Naive thymus-derived CD4-positive, alpha-beta T cell (primary cell): ENCODE results near the gene ADM. TPM values are rescaled to one million over a fixed set of nuclear protein-coding genes. Genes with fewer than 3 reads are reported as not detected.

Source experiments
- ATAC-seq: fragments of 150-1000 bp; cut with Tn5 transposase; 2 replicates; pipeline ENCODE4 v1.10.0; 2021; ENCODE audit warnings: mild to moderate bottlenecking, moderate library complexity
- CTCF ChIA-PET: fragments of 350-600 bp; sonication (Branson Sonifier 250); formaldehyde crosslinking; loops from one replicate; lab custom pipeline; 2021; ENCODE audit warnings: antibody characterized with exemption; lab: Charles Lee
- POLR2A ChIA-PET: fragments of 350-600 bp; sonication (Branson Sonifier 250); formaldehyde crosslinking; loops from one replicate; lab custom pipeline; 2021; ENCODE audit warnings: antibody characterized with exemption, inconsistent platforms; lab: Charles Lee
- DNase-seq, 9 donors: peaks; one replicate each; pipeline versions ENCODE4 v3.0.0 to v3.0.0-alpha.2; 2020 to 2022; ENCODE audit warnings: mixed read lengths in 1 of 9
- H3K27ac ChIP-seq: one replicate; pipeline ENCODE4 v1.7.0; 2013; ENCODE audit warnings: mild to moderate bottlenecking, low read depth, low read length, moderate library complexity
- H3K27me3 ChIP-seq, 2 donors: one replicate each; pipeline ENCODE4 v1.7.0; 2013; ENCODE audit warnings: low read length in 2 of 2, mild to moderate bottlenecking in 2 of 2, moderate library complexity in 2 of 2; ENCODE audit not compliant: control insufficient read depth in 2 of 2, insufficient read depth in 2 of 2
- H3K36me3 ChIP-seq, 3 experiments: 1 replicate in 2 of 3; 2 replicates in 1 of 3; pipeline ENCODE4 v1.7.0; 2013; ENCODE audit warnings: low read length in 3 of 3, mild to moderate bottlenecking in 3 of 3, moderate library complexity in 1 of 3; ENCODE audit not compliant: insufficient read depth in 3 of 3, control insufficient read depth in 2 of 3
- H3K4me1 ChIP-seq, 2 donors: one replicate each; pipeline ENCODE4 v1.7.0; 2013; ENCODE audit warnings: low read length in 2 of 2, mild to moderate bottlenecking in 2 of 2, moderate library complexity in 1 of 2; ENCODE audit not compliant: control insufficient read depth in 2 of 2, insufficient read depth in 2 of 2
- H3K4me3 ChIP-seq: 2 replicates; pipeline ENCODE4 v1.7.0; 2013; ENCODE audit warnings: mild to moderate bottlenecking, low read length
- H3K9me3 ChIP-seq, 3 experiments: 1 replicate in 2 of 3; 2 replicates in 1 of 3; pipeline ENCODE4 v1.7.0; 2013; ENCODE audit warnings: low read length in 3 of 3; ENCODE audit not compliant: control insufficient read depth in 2 of 3
- H3K27ac Mint-ChIP-seq, 9 donors: one replicate each; pipeline ENCODE4 v1.8.0; 2020 to 2022; ENCODE audit warnings: mixed read lengths in 9 of 9, mild to moderate bottlenecking in 8 of 9, moderate library complexity in 5 of 9, inconsistent platforms in 2 of 9
- H3K27me3 Mint-ChIP-seq, 5 donors: one replicate each; pipeline ENCODE4 v1.8.0; 2021 to 2022; ENCODE audit warnings: mixed read lengths in 5 of 5, mild to moderate bottlenecking in 1 of 5
- H3K36me3 Mint-ChIP-seq, 5 donors: one replicate each; pipeline ENCODE4 v1.8.0; 2020 to 2022; ENCODE audit warnings: mixed read lengths in 5 of 5, mild to moderate bottlenecking in 3 of 5, inconsistent platforms in 1 of 5
- H3K4me1 Mint-ChIP-seq, 7 donors: one replicate each; pipeline ENCODE4 v1.8.0; 2020 to 2022; ENCODE audit warnings: mixed read lengths in 7 of 7, mild to moderate bottlenecking in 3 of 7, inconsistent platforms in 1 of 7
- H3K4me3 Mint-ChIP-seq, 10 donors: one replicate each; pipeline ENCODE4 v1.8.0; 2020 to 2022; ENCODE audit warnings: mild to moderate bottlenecking in 10 of 10, mixed read lengths in 10 of 10, moderate library complexity in 6 of 10, inconsistent platforms in 2 of 10
- H3K9me3 Mint-ChIP-seq, 11 donors: one replicate each; pipeline ENCODE4 v1.8.0; 2020 to 2022; ENCODE audit warnings: mixed read lengths in 11 of 11, mild to moderate bottlenecking in 4 of 11, inconsistent platforms in 1 of 11, moderate library complexity in 1 of 11
- intact Hi-C, 2 donors: fragments of 100-400 bp; cut with micrococcal nuclease; formaldehyde crosslinking; loops; one replicate each; pipeline ENCODE4 v1.15.1; 2023
- polyA plus RNA-seq, 2 donors: library from polyadenylated mRNA; unstranded; fragments of 300-500 nt; fragmentation: Illumina TruSeq; gene quantifications; one replicate each; pipeline ENCODE4 v1.2.3, GENCODE V29; 2021
- total RNA-seq, 6 experiments: library from RNA in 5 of 6; stranded (reverse) in 5 of 6; gene quantifications; 1 replicate in 5 of 6; 2 replicates in 1 of 6; pipeline ENCODE4 v1.2.3 and lab custom pipeline; 2021 to 2026

Gene ADM
- total and polyA plus RNA-seq, 7 experiments from 2014 or later, result 0.19 to 27.2 (median 3.8) TPM; not detected in 2

DNA sequence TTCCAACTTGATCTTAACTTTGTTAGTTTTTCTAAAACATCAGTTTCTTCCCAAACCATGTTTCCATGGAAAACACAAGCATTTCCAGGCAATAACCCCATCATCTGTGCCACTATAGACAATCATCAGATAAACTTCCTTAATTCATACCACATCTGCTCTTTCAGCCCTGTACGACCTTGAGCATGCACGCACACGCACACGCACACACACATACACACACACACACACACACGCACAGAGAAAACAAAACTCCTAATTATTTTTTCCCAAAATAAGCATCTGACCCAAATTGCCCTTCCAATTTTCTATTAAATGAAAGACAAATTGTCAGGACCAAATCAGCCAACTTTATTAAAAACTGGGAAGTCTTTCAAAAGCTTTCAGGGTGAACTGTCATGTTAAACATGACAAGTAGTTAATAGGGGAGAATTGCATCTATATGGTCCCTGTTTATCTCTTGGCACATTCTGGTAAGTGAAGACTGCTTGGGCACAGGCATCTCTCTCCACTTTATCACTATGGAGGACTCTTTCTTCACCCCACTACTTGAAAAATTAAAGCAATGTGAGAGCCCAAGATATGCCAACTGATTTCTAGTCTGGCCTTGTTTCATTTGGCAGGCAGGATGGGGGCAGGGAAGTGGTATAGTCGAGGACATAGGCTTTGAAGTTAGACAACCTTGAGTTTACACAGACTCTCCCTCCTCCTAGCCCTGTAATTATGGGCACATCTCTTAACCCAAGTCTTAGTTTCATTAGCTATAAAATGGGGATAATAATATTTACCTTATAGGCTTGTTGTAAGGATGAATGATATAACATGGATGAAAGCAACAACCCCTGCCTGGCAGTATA lies 15.1 kb downstream of the ADM start:
- intact Hi-C loops, result loop anchor here (5.0 kb wide), 3 partner anchors 348 to 1303 kb away; no protein-coding TSS in a partner anchor
- H3K4me3 Mint-ChIP-seq, result no peak overlapping the region
- H3K9me3 ChIP-seq, result no peaks in the 10 kb centered on the region
- no peak overlapping the region for H3K27ac ChIP-seq
- H3K27ac Mint-ChIP-seq, result peak overlapping the region in 1 of 9 donors; percentile 38
- no peak for ATAC-seq
- H3K36me3 ChIP-seq, result no peaks in the 10 kb centered on the region
- peaks cover 0 to 17% (median 3%) of the 10 kb centered on the region in 7 donors for H3K4me1 Mint-ChIP-seq
- no peaks in the 10 kb centered on the region for H3K27me3 ChIP-seq
- ChIA-PET CTCF (interaction anchor here (0.7 kb wide), 1 partner anchor 247 kb away, joined by 3 read pairs; no protein-coding TSS in a partner anchor), POLR2A (no interaction called here)
- H3K36me3 Mint-ChIP-seq, result no peaks in the 10 kb centered on the region
- H3K4me3 ChIP-seq, result no peak overlapping the region
- no peak for DNase-seq
- H3K27me3 Mint-ChIP-seq, result peaks cover 9 to 32% (median 14%) of the 10 kb centered on the region in 5 donors
- no peaks in the 10 kb centered on the region for H3K9me3 Mint-ChIP-seq
- H3K4me1 ChIP-seq, result no peaks in the 10 kb centered on the region

DNA sequence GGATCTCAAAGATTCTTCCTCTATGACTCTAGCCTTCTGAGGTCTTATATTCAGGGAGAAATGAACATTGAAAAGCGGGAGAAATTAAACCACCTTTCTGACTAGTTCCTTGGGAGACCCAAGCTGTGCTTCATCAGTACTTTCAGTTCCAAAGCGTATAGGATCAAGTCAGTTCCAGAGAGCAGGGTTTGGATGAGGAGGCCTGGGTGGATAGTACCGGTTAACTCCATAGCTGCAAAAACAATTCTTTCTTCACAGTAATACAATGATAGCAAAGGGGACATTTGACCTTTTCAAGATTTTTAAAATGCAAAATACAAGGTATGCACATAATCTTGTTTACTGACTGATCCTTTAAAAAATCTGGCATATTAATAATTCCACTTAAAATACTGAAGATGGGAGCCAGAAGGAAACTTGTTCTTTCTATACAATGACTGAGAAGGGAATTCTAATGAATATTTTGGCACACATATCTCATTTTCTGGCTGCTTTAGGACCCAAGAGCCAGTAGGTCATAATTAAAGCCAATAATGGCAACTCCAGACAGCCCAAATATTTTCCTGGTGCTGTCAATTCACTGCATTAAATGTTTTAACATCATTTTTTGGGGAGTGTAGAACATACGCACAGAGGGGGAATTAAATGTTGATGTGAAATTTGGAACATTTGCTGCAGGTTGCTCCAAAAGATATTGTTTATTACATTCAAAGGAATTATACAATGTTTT lies 16.0 kb downstream of the ADM start:
- H3K27me3 Mint-ChIP-seq, result peaks cover 13 to 32% (median 16%) of the 10 kb centered on the region in 5 donors
- no peak overlapping the region for H3K27ac Mint-ChIP-seq
- CTCF ChIA-PET, result interaction anchor here (1.1 kb wide), 1 partner anchor 558 kb away, joined by 3 read pairs; no protein-coding TSS in a partner anchor
- no peaks in the 10 kb centered on the region for H3K4me1 ChIP-seq
- no peak overlapping the region for H3K27ac ChIP-seq
- H3K9me3 ChIP-seq, result no peaks in the 10 kb centered on the region
- no peaks in the 10 kb centered on the region for H3K36me3 Mint-ChIP-seq
- POLR2A ChIA-PET, result no interaction called here
- DNase-seq (no peak), ATAC-seq (no peak)
- no peak overlapping the region for H3K4me3 Mint-ChIP-seq
- no peaks in the 10 kb centered on the region for H3K27me3 ChIP-seq
- H3K9me3 Mint-ChIP-seq, result no peaks in the 10 kb centered on the region
- intact Hi-C loops, result loop anchor here (5.0 kb wide), 3 partner anchors 349 to 1304 kb away; no protein-coding TSS in a partner anchor
- H3K4me1 Mint-ChIP-seq, result peaks cover 0 to 17% (median 3%) of the 10 kb centered on the region in 7 donors
- H3K4me3 ChIP-seq, result no peak overlapping the region
- H3K36me3 ChIP-seq, result no peaks in the 10 kb centered on the region

DNA sequence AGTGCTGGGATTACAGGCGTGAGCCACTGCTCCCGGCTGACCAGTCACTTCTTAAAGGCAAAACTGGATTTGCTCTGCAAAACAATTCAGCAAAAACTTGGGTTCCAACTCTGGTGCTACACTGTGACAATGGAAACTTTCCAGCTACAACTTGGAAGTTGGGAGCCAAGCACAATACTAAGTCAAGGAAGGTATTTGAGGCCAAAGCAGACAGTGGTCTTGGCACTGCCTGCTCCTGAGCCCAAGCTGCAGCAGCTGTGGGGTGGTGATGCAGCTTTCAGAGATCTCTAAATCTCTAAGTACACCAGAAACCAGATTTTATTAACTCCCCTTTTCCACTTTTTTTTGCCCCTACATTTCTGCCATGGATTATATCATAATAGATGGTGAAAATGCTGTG lies 17.5 kb downstream of the ADM start:
- intact Hi-C loops, result loop anchor here (5.0 kb wide), 3 partner anchors 350 to 1305 kb away; no protein-coding TSS in a partner anchor
- Mint-ChIP-seq H3K27ac (peak overlapping the region in 4 of 9 donors; percentile 16 to 82 (median 62)), H3K36me3 (no peaks in the 10 kb centered on the region), H3K27me3 (peaks cover 4 to 20% (median 8%) of the 10 kb centered on the region in 5 donors), H3K9me3 (no peaks in the 10 kb centered on the region), H3K4me1 (peaks cover 0 to 17% (median 3%) of the 10 kb centered on the region in 7 donors), H3K4me3 (no peak overlapping the region)
- Histone ChIP-seq H3K4me1 (no peaks in the 10 kb centered on the region), H3K9me3 (no peaks in the 10 kb centered on the region), H3K4me3 (no peak overlapping the region), H3K27me3 (no peaks in the 10 kb centered on the region), H3K27ac (no peak overlapping the region), H3K36me3 (no peaks in the 10 kb centered on the region)
- no peak for DNase-seq
- ChIA-PET CTCF (interaction anchor here (0.7 to 1.1 kb wide), 2 partner anchors 42 to 559 kb away, joined by 3 read pairs; no protein-coding TSS in a partner anchor), POLR2A (interaction anchor here (0.6 kb wide), 1 partner anchor 512 kb away, joined by 3 read pairs; no protein-coding TSS in a partner anchor)
- no peak for ATAC-seq

DNA sequence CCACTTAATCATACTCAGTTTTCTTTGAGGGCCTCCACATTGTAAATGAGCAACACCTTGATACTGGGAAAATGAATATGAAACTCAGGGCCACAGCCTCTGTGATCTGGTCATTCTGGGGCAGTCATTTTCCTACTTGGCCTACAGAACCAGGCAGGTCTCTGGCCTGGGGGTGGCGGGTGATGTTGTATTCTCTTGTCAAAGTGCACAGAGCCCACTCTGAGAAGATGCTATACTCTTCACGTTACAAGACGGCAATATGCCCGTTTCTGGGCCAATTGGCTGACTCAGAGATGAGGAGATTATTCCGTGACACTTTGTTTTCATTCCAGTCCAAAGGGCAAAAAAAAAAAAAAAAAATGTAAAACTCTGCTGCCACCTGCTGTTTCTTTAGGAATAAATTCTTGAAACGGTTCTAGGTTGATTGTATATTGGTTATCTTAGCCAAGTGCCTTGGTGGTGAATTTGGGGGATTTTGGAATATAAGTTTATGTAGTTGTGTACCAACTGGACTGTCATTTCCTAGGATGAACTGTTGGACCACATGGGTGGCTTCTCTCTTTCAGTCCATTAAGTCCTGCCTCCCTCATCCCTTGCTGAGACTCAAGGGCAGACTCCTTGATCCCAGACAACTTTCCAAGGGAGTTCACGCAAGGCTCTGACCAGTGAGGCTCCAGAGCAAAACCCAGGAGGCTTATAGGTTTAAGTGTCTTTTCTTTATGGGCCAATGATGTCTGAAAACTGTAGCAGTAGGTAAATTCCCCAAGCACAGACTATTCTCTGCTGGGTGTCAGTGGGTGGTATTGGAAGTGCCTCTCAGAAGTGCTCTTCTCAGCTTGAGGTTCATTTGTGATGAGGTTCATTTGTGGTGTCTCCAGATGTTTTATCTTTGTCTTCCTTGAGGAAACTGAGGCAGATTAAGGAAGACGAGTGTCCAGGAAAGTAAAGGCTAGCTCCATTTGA lies 18.2 kb downstream of the ADM start:
- no peaks in the 10 kb centered on the region for H3K36me3 ChIP-seq
- Mint-ChIP-seq H3K27ac (peak overlapping the region in 5 of 9 donors; percentile 16 to 82 (median 55)), H3K27me3 (peaks cover 4 to 20% (median 8%) of the 10 kb centered on the region in 5 donors), H3K4me3 (peak overlapping the region in 1 of 10 donors; percentile 26), H3K36me3 (no peaks in the 10 kb centered on the region), H3K9me3 (no peaks in the 10 kb centered on the region), H3K4me1 (peaks cover 0 to 11% (median 3%) of the 10 kb centered on the region in 7 donors)
- H3K27me3 ChIP-seq, result no peaks in the 10 kb centered on the region
- ChIA-PET POLR2A (interaction anchor here (0.6 kb wide), 1 partner anchor 512 kb away, joined by 3 read pairs; no protein-coding TSS in a partner anchor), CTCF (interaction anchor here (0.6 to 2.0 kb wide), 5 partner anchors 9 to 563 kb away, joined by 3 to 9 read pairs (median 3); no protein-coding TSS in a partner anchor)
- DNase-seq (peak in 8 of 9 donors; percentile 10 to 70 (median 48)), ATAC-seq (peak; percentile 70)
- intact Hi-C loops, result loop anchor here (1.0 to 5.0 kb wide), 9 partner anchors 15 to 1306 kb away; no protein-coding TSS in a partner anchor
- no peak overlapping the region for H3K4me3 ChIP-seq
- H3K27ac ChIP-seq, result no peak overlapping the region
- no peaks in the 10 kb centered on the region for H3K4me1 ChIP-seq
- H3K9me3 ChIP-seq, result no peaks in the 10 kb centered on the region

DNA sequence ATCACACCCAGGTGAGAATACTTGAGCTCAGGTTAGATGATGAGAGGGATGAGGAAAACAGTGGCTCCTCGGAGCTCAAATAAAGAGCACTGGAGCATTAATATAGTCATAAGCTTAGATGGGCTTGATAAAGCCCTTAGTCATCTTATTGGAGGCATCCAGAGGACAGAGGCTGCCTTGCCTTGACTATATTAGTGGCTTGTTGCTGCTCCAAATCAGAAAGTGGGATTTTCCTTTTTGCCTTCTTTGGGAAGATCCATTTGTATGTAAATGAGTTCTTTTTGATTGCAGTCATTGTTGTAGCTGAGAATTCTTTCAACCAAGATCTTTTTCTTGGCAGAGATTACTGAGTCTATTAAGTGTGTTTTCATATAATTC lies 18.9 kb downstream of the ADM start:
- Mint-ChIP-seq H3K4me3 (no peak overlapping the region), H3K9me3 (no peaks in the 10 kb centered on the region), H3K36me3 (no peaks in the 10 kb centered on the region), H3K27ac (no peak overlapping the region), H3K4me1 (peaks cover 0 to 6% (median 0%) of the 10 kb centered on the region in 7 donors), H3K27me3 (peaks cover 4 to 24% (median 8%) of the 10 kb centered on the region in 5 donors)
- Histone ChIP-seq H3K4me1 (no peaks in the 10 kb centered on the region), H3K27me3 (no peaks in the 10 kb centered on the region), H3K4me3 (no peak overlapping the region), H3K27ac (no peak overlapping the region), H3K9me3 (no peaks in the 10 kb centered on the region), H3K36me3 (no peaks in the 10 kb centered on the region)
- intact Hi-C loops, result loop anchor here (1.0 to 5.0 kb wide), 9 partner anchors 15 to 1306 kb away; no protein-coding TSS in a partner anchor
- ATAC-seq (no peak), DNase-seq (no peak)
- CTCF ChIA-PET, result interaction anchor here (0.6 to 2.0 kb wide), 7 partner anchors 8 to 564 kb away, joined by 3 to 9 read pairs (median 3); no protein-coding TSS in a partner anchor
- POLR2A ChIA-PET, result no interaction called here
